ENCODE data around the gene CTPS2. TPM values are rescaled to one million over a fixed set of nuclear protein-coding genes. Genes with fewer than 3 reads are reported as not detected.

Gene CTPS2
- total and polyA plus RNA-seq, 2 donors (not counting 3 experiments of a cell fraction or from before 2014, with no cell fraction given), result 7.4 to 15.7 TPM

- H3K4me2 ChIP-seq (ENCODE audit: insufficient read depth, low read length), result no peak overlapping the region
- DNase-seq (ENCODE audit: low read depth, low spot score), result peak; percentile 11
- H3K9me1 ChIP-seq (replicated peaks; ENCODE audit: control insufficient read depth, extremely low read depth, insufficient read depth, low read length), result no peaks in the 10 kb centered on the region
- FAIRE-seq, result peak; percentile 73
- no peak overlapping the region for H2AFZ ChIP-seq (ENCODE audit: low read depth, low read length)
- intact Hi-C loops (cut with micrococcal nuclease) (loop anchor here (10.0 kb wide), 1 partner anchor 480 kb away; no protein-coding TSS in a partner anchor), dilution Hi-C loops (cut with MboI; ENCODE audit: extremely low pct_ligation_motif_present, low sequenced_read_pairs) (no loop called here)
- H4K20me1 ChIP-seq (replicated peaks; ENCODE audit: control insufficient read depth, extremely low read depth, insufficient read depth, low read length), result no peaks in the 10 kb centered on the region
- H3K36me3 ChIP-seq (ENCODE audit: control insufficient read depth in 2 of 2, extremely low read depth in 1 of 2, insufficient read depth in 2 of 2, low read length in 2 of 2), result peaks cover 0 to 5% of the 10 kb centered on the region in 2 experiments
- H3K27ac ChIP-seq (ENCODE audit: insufficient read depth, low read depth, low read length), result no peak overlapping the region
- CTCF ChIA-PET, result interaction anchor here (1.1 to 4.0 kb wide), 6 partner anchors 35 to 553 kb away, joined by 3 to 30 read pairs (median 4); no protein-coding TSS in a partner anchor
- H3K4me3 ChIP-seq (replicated peaks in 1 of 3; ENCODE audit: insufficient read depth in 1 of 3, low read depth in 1 of 3, low read length in 3 of 3), result no peak overlapping the region
- POLR2A ChIA-PET, result no interaction called here
- TF ChIP-seq MYC (IDR thresholded peaks at IDR 0.05; ENCODE audit: low read depth, low read length), result no peak
- no TSS peak for BruUV-seq (replicated peaks)
- no peaks in the 10 kb centered on the region for H3K79me2 ChIP-seq (ENCODE audit: control insufficient read depth, insufficient read depth, low read length)
- no peak overlapping the region for H3K9ac ChIP-seq (replicated peaks; ENCODE audit: extremely low read depth, insufficient read depth, low read length)
- no peaks in the 10 kb centered on the region for H3K9me3 ChIP-seq (replicated peaks; ENCODE audit: control insufficient read depth, insufficient read depth, low read length)
- no peaks in the 10 kb centered on the region for H3K27me3 ChIP-seq (ENCODE audit: control insufficient read depth in 2 of 2, insufficient read depth in 2 of 2, low read length in 2 of 2)
- H3K4me1 ChIP-seq (ENCODE audit: control insufficient read depth, extremely low read depth, insufficient read depth, low read length), result peaks cover 3% of the 10 kb centered on the region
Observed at GRCh38 chrX:16665089-16665488, 47.4 kb downstream of the CTPS2 start.

DNA sequence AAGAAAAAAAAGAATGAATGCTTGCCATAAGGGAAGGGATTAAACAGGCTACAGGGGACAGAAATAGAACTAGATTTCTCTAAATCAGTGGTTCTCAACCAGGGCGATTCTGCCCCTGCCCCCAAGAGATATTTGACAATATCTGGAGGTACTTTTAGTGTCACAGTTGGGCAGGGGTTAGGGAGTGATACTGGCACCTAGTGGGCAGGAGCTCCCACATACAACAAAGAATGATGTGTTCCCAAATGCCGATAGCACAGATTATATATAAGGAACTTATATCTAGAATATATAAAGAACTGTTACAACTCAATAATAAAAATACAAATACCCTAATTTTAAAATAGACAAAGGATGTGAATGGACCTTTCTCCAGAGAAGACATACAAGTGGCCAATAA lies 47.8 kb downstream of the CTPS2 start:
- peaks cover 3% of the 10 kb centered on the region for H3K4me1 ChIP-seq (ENCODE audit: control insufficient read depth, extremely low read depth, insufficient read depth, low read length)
- CTCF ChIA-PET, result interaction anchor here (1.1 to 4.0 kb wide), 9 partner anchors 35 to 734 kb away, joined by 3 to 30 read pairs (median 5); partner anchors contain the start of gene GRPR
- H3K79me2 ChIP-seq (ENCODE audit: control insufficient read depth, insufficient read depth, low read length), result no peaks in the 10 kb centered on the region
- FAIRE-seq (no peak), DNase-seq (ENCODE audit: low read depth, low spot score) (no peak)
- H3K4me3 ChIP-seq (replicated peaks in 1 of 3; ENCODE audit: insufficient read depth in 1 of 3, low read depth in 1 of 3, low read length in 3 of 3), result no peak overlapping the region
- BruUV-seq (replicated peaks), result no TSS peak
- H3K36me3 ChIP-seq (ENCODE audit: control insufficient read depth in 2 of 2, extremely low read depth in 1 of 2, insufficient read depth in 2 of 2, low read length in 2 of 2), result peaks cover 0 to 5% of the 10 kb centered on the region in 2 experiments
- no peaks in the 10 kb centered on the region for H4K20me1 ChIP-seq (replicated peaks; ENCODE audit: control insufficient read depth, extremely low read depth, insufficient read depth, low read length)
- no peaks in the 10 kb centered on the region for H3K27me3 ChIP-seq (ENCODE audit: control insufficient read depth in 2 of 2, insufficient read depth in 2 of 2, low read length in 2 of 2)
- no peaks in the 10 kb centered on the region for H3K9me1 ChIP-seq (replicated peaks; ENCODE audit: control insufficient read depth, extremely low read depth, insufficient read depth, low read length)
- H3K4me2 ChIP-seq (ENCODE audit: insufficient read depth, low read length), result no peak overlapping the region
- H3K9me3 ChIP-seq (replicated peaks; ENCODE audit: control insufficient read depth, insufficient read depth, low read length), result no peaks in the 10 kb centered on the region
- H3K27ac ChIP-seq (ENCODE audit: insufficient read depth, low read depth, low read length), result no peak overlapping the region
- H2AFZ ChIP-seq (ENCODE audit: low read depth, low read length), result no peak overlapping the region
- intact Hi-C loops (cut with micrococcal nuclease) (loop anchor here (10.0 kb wide), 1 partner anchor 480 kb away; no protein-coding TSS in a partner anchor), dilution Hi-C loops (cut with MboI; ENCODE audit: extremely low pct_ligation_motif_present, low sequenced_read_pairs) (no loop called here)
- H3K9ac ChIP-seq (replicated peaks; ENCODE audit: extremely low read depth, insufficient read depth, low read length), result no peak overlapping the region
- POLR2A ChIA-PET, result no interaction called here
- TF ChIP-seq JUN (IDR thresholded peaks at IDR 0.05; ENCODE audit: borderline replicate concordance, insufficient read depth, insufficient read length, low read depth) (no peak), POLR2A (IDR thresholded peaks at IDR 0.05; ENCODE audit: low read depth, low read length) (no peak), EZH2 (IDR thresholded peaks at IDR 0.05; ENCODE audit: borderline replicate concordance, low read depth, low read length, severe bottlenecking) (no peak), FOS (IDR thresholded peaks at IDR 0.05; ENCODE audit: borderline replicate concordance, insufficient read depth, low read length) (no peak), GATA2 (IDR thresholded peaks at IDR 0.05; ENCODE audit: insufficient read depth, insufficient read length, low read depth, low read length) (no peak), MYC (IDR thresholded peaks at IDR 0.05; ENCODE audit: low read depth, low read length) (no peak), CTCF (IDR thresholded peaks at IDR 0.05; ENCODE audit: extremely low read depth in 1 of 2, insufficient read depth in 1 of 2, low read depth in 1 of 2, low read length in 2 of 2) (no peak), POLR2AphosphoS5 (IDR thresholded peaks at IDR 0.05; ENCODE audit: insufficient read depth, low read depth, low read length) (no peak)
- TF ChIP-seq, protein P1, sequence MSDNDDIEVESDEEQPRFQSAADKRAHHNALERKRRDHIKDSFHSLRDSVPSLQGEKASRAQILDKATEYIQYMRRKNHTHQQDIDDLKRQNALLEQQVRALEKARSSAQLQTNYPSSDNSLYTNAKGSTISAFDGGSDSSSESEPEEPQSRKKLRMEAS (IDR thresholded peaks at IDR 0.05; ENCODE audit: insufficient read depth, insufficient read length), result no peak

Measured in endothelial cell of umbilical vein (primary cell).